Esophagus muscularis mucosa (tissue), 3 donors: ENCODE measurements around the gene SHC2.

Experiments
- POLR2A ChIP-seq: fragments of 450-650 bp; IDR thresholded peaks from one replicate; pipeline ENCODE4 v1.6.1; 2017; ENCODE audit warnings: antibody characterized with exemption, moderate library complexity, mild to moderate bottlenecking, low read depth
- TF ChIP-seq, protein P1 (sequence below), 3 experiments: fragments of 200-600 bp in 2 of 3; fragments of 450-650 bp in 1 of 3; sonication (generic) in 2 of 3; IDR thresholded peaks; one replicate each; pipeline ENCODE4 v1.5.1; 2017 to 2019; ENCODE audit warnings: antibody characterized with exemption in 3 of 3, mild to moderate bottlenecking in 2 of 3, moderate library complexity in 1 of 3

DNA sequence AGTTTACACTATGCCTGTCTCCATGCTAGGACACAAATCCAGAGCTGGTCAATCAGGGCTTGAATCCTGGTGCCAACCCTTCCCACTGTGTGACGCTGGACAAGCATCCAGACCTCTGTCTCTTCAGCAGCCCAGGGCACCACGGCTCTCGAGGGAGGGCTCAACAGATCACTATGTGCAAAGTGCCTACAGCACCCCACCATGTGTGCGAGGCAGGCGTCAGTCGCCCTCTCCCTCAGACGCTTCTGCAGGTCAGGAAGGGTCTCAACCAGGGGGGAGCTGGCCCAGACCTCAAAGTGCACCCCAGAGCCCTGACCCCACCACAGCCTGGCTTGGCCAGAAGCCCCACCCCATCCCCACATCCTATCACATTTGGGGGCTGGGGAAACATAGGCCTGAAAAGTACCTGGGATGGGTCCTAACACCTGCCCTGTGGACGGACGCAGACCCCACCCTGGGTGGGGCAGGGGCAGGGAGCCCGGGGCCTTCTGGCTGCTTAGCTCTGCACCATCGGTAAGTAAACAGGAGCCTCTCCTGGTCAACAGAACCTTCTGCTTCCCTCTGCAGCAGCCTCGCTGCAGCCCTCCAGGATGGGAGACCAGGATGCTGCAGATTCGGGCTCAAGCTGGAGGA lies 49.0 kb downstream of the SHC2 start:
- TF ChIP-seq, protein P1, sequence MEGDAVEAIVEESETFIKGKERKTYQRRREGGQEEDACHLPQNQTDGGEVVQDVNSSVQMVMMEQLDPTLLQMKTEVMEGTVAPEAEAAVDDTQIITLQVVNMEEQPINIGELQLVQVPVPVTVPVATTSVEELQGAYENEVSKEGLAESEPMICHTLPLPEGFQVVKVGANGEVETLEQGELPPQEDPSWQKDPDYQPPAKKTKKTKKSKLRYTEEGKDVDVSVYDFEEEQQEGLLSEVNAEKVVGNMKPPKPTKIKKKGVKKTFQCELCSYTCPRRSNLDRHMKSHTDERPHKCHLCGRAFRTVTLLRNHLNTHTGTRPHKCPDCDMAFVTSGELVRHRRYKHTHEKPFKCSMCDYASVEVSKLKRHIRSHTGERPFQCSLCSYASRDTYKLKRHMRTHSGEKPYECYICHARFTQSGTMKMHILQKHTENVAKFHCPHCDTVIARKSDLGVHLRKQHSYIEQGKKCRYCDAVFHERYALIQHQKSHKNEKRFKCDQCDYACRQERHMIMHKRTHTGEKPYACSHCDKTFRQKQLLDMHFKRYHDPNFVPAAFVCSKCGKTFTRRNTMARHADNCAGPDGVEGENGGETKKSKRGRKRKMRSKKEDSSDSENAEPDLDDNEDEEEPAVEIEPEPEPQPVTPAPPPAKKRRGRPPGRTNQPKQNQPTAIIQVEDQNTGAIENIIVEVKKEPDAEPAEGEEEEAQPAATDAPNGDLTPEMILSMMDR (IDR thresholded peaks at IDR 0.05) = no peak
- TF ChIP-seq POLR2A = no peak
